Measurements from ENCODE around the gene DDC. TPM values are rescaled to one million over a fixed set of nuclear protein-coding genes. Genes with fewer than 3 reads are reported as not detected.

DDC gene
- total and polyA plus RNA-seq, 7 donors = 0.10 to 1.7 (median 0.59) TPM

GRCh38 chr7:50558294-50559053 is 6.7 kb downstream of the DDC start:
- H3K27ac ChIP-seq = no peak overlapping the region
- H3K4me1 ChIP-seq = no peaks in the 10 kb centered on the region
- no peaks in the 10 kb centered on the region for H3K9me3 ChIP-seq
- no peak for DNase-seq
- 77 to 85% (median 82%) methylated on average over 5 of the region's 5 CpGs for WGBS, 3 donors
- no peak for ATAC-seq
- H3K36me3 ChIP-seq (ENCODE audit: insufficient read depth in 1 of 2, low read depth in 1 of 2) = no peaks in the 10 kb centered on the region
- no peak for TF ChIP-seq CTCF (IDR thresholded peaks at IDR 0.05)
- no peaks in the 10 kb centered on the region for H3K27me3 ChIP-seq (ENCODE audit: insufficient read depth in 3 of 3, low read length in 2 of 3)
- intact Hi-C loops (cut with DNase I) = no loop called here
- no peak overlapping the region for H3K4me3 ChIP-seq

- no peaks in the 10 kb centered on the region for H3K4me1 ChIP-seq
- no peaks in the 10 kb centered on the region for H3K27me3 ChIP-seq (ENCODE audit: insufficient read depth in 3 of 3, low read length in 2 of 3)
- DNase-seq (no peak), ATAC-seq (peak in 2 of 4 donors; percentile 17 to 39)
- no peaks in the 10 kb centered on the region for H3K36me3 ChIP-seq (ENCODE audit: insufficient read depth in 1 of 2, low read depth in 1 of 2)
- intact Hi-C loops (cut with DNase I) = no loop called here
- WGBS, 3 donors = 25 to 39% (median 26%) methylated on average over 2 of the region's 2 CpGs
- H3K4me3 ChIP-seq = no peak overlapping the region
- no peak for TF ChIP-seq CTCF (IDR thresholded peaks at IDR 0.05)
- no peaks in the 10 kb centered on the region for H3K9me3 ChIP-seq
- H3K27ac ChIP-seq = no peak overlapping the region
Observed at GRCh38 chr7:50557099-50557498, 8.1 kb downstream of the DDC start.

- no peak overlapping the region for H3K27ac ChIP-seq
- H3K27me3 ChIP-seq (ENCODE audit: insufficient read depth in 3 of 3, low read length in 2 of 3) = no peaks in the 10 kb centered on the region
- no peak for TF ChIP-seq CTCF (IDR thresholded peaks at IDR 0.05)
- peak in 3 of 4 donors; percentile 50 to 80 (median 71) for ATAC-seq
- intact Hi-C loops (cut with DNase I) = no loop called here
- no peak overlapping the region for H3K4me3 ChIP-seq
- no peak for DNase-seq
- 55 to 69% (median 55%) methylated on average over 8 of the region's 8 CpGs for WGBS, 3 donors
- H3K9me3 ChIP-seq = no peaks in the 10 kb centered on the region
- no peaks in the 10 kb centered on the region for H3K4me1 ChIP-seq
- no peaks in the 10 kb centered on the region for H3K36me3 ChIP-seq (ENCODE audit: insufficient read depth in 1 of 2, low read depth in 1 of 2)
Observed at GRCh38 chr7:50556247-50556991, 8.8 kb downstream of the DDC start.

GRCh38 chr7:50555594-50556140 is 9.5 kb downstream of the DDC start:
- TF ChIP-seq CTCF (IDR thresholded peaks at IDR 0.05) = no peak
- no peaks in the 10 kb centered on the region for H3K27me3 ChIP-seq (ENCODE audit: insufficient read depth in 3 of 3, low read length in 2 of 3)
- H3K9me3 ChIP-seq = no peaks in the 10 kb centered on the region
- intact Hi-C loops (cut with DNase I) = no loop called here
- no peak for ATAC-seq
- no peak overlapping the region for H3K4me3 ChIP-seq
- H3K36me3 ChIP-seq (ENCODE audit: insufficient read depth in 1 of 2, low read depth in 1 of 2) = no peaks in the 10 kb centered on the region
- DNase-seq = no peak
- WGBS, 3 donors = 83 to 91% (median 90%) methylated on average over 9 of the region's 9 CpGs
- no peak overlapping the region for H3K27ac ChIP-seq
- H3K4me1 ChIP-seq = no peaks in the 10 kb centered on the region
